Heart right ventricle (tissue), 16 donors: ENCODE results near the gene NACC2. TPM values are rescaled to one million over a fixed set of nuclear protein-coding genes. Genes with fewer than 3 reads are reported as not detected.

ENCODE experiments used
- ATAC-seq, 8 donors: fragments of 200-7000 bp; cut with Tn5 transposase; one replicate each; pipeline ENCODE4 v1.9.1; 2020; ENCODE audit warnings: mild to moderate bottlenecking in 8 of 8, moderate library complexity in 8 of 8, moderate number of reproducible peaks in 1 of 8
- DNase-seq, 2 donors: peaks; one replicate each; pipeline ENCODE4 v3.0.0-alpha.2; 2020
- H3K27ac ChIP-seq, 10 donors: fragments of 200-600 bp; sonication (generic) in 2 of 10; one replicate each; pipeline versions ENCODE4 v1.5.0 to v1.8.0; 2020 to 2022; ENCODE audit warnings: mild to moderate bottlenecking in 3 of 10
- H3K27me3 ChIP-seq, 7 donors: fragments of 200-600 bp; one replicate each; pipeline ENCODE4 v1.8.0; 2021 to 2022; ENCODE audit warnings: mild to moderate bottlenecking in 2 of 7
- H3K36me3 ChIP-seq, 9 donors: fragments of 200-600 bp; sonication (generic) in 1 of 9; one replicate each; pipeline versions ENCODE4 v1.5.0 to v1.8.0; 2020 to 2022; ENCODE audit warnings: mild to moderate bottlenecking in 2 of 9
- H3K4me1 ChIP-seq, 9 donors: fragments of 200-600 bp; sonication (generic) in 1 of 9; one replicate each; pipeline versions ENCODE4 v1.5.0 to v1.8.0; 2020 to 2022; ENCODE audit warnings: mild to moderate bottlenecking in 4 of 9
- H3K4me3 ChIP-seq, 10 donors: fragments of 200-600 bp; sonication (generic) in 2 of 10; one replicate each; pipeline versions ENCODE4 v1.5.0 to v1.8.0; 2020 to 2022; ENCODE audit warnings: mild to moderate bottlenecking in 7 of 10, moderate library complexity in 2 of 10
- H3K9me3 ChIP-seq, 11 donors: fragments of 200-600 bp in 10 of 11; sonication (generic) in 2 of 11; one replicate each; pipeline versions ENCODE4 v1.5.0 to v1.8.0; 2013 to 2022; ENCODE audit warnings: mild to moderate bottlenecking in 2 of 11, control low read depth in 1 of 11, moderate library complexity in 1 of 11
- CTCF ChIP-seq, 9 donors: fragments of 200-600 bp; sonication (generic) in 2 of 9; IDR thresholded peaks; one replicate each; pipeline versions ENCODE4 v1.5.0 to v1.8.0; 2021 to 2022; ENCODE audit warnings: antibody characterized with exemption in 9 of 9, mild to moderate bottlenecking in 5 of 9, moderate library complexity in 1 of 9
- WGBS, 2 donors: extraction: QIAGEN DNeasy Blood & Tissue Kit; methylation state at CpG; one replicate each; pipeline ENCODE4 v1.1.7; 2013; ENCODE audit warnings: inconsistent platforms in 1 of 2; 5-methylcytosine and 5-hydroxymethylcytosine counted together
- intact Hi-C, 10 donors: fragments of 100-400 bp; cut with DNase I; formaldehyde crosslinking; loops; one replicate each; pipeline versions ENCODE4 v1.11.1 to v1.14.2; 2022
- polyA plus RNA-seq, 2 donors: library from polyadenylated mRNA; stranded (reverse); fragments of 200-250 nt; gene quantifications; one replicate each; pipeline ENCODE4 v1.2.3, GENCODE V29; 2013
- total RNA-seq, 10 donors: library from RNA; stranded (reverse); fragmentation: NEBNext Ultra II Directional in 3 of 10; extraction: Animal tissue kit (Norgen Biotek cat#: 25700) in 3 of 10; gene quantifications; one replicate each; pipeline versions ENCODE4 v1.2.1 to v1.2.4, GENCODE V29; 2021 to 2023
- donor health status: Arrhythmogenic right ventricular cardiomyopathy.
- donor health status: ischemic (EF 13 %, LVEDD 7.1; RV severe dilation, severe dysfunction).
- donor health status: healthy with polysubstance abuse.
- donor health status: DM: no; HTN: yes; CAD: no.
- donor health status: DM: no; HTN: no; CAD: no.
- donor health status: ischemic (EF 25% LVEDD 6.9; RV normal size, moderate dysfunction).
- donor health status: ischemic (EF 25% LVEDD 5.7; RV mildly dilated, moderate dysfunction).
- donor health status: healthy.
- donor health status: DM: yes; HTN: yes; CAD: no.
- donor health status: Ischemic cardiomyopathy.
- donor health status: ischemic (EF 35%, LVEDD 5.7; RV mildly dilated, moderate dysfunction).
- donor health status: nonischemic (EF 11% LVEDD 7.7; RV severe dilation, severe dysfunction).
- donor health status: DM: yes; HTN: yes; CAD: no.
- donor health status: PGD.
- donor health status: ischemic (EF 29% LVEDD 5.4; RV normal size, mild dysfunction).
- donor health status: nonischemic (EF 23%, LVEDD 6.1; RV moderate dilation, normal function).

NACC2 gene
- total and polyA plus RNA-seq, 12 donors, result 15.6 to 55.1 (median 39.7) TPM

DNA sequence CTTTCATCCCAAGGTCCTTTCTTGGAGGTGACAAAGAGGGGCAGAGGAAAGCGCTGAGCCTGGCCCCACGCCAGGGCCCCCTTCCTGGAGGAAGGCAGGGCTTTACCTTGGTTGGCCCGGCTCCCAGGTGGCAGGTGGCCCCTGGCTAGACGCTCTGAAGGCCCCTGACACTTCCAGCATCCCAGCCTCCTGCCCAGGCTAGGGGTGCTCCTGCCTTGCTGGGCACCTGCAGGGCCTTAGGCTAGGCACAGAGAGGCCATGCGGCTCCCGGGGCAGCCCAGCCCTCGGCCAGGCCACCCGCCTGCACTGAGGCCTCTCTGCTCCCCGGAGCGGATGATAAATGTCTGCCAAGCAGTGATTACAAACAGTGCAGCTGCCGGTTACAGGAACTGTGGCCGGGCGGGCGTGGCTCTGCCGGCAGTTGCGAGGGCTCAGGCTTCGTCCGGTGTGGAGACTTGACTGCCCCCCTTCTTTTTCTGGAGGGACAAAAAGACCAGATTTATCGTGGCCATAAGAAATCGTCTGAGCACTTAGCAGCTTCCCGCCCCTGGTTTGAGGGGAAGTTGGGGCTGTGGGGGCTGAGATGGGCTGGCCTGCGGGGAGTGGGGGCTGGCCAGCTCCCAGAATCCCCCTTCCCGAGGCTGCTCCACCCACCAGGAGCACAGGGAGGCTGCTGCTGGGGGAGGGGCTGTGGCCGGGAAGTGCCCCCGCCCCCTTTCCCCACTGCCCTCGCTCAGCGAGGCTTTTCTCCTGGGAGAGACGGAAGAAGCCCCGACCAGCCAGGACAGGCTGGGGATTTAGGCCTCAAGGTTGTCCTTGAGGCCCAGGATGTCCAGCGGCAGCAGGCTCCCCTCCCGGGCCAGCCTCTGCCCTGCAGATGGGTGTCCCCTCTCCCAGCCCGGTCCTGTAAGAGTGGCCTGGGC, 102.3 kb downstream of the NACC2 start:
- ATAC-seq, result peak; percentile 86 to 95 (median 92)
- DNase-seq, result peak; percentile 85 to 91
- WGBS, 2 donors, result 7 to 9% methylated on average over 32 of the region's 32 CpGs
- H3K4me3 ChIP-seq, result peak overlapping the region in 9 of 10 donors; percentile 3 to 49 (median 33)
- H3K4me1 ChIP-seq, result peaks cover 13 to 64% (median 40%) of the 10 kb centered on the region in 9 donors
- H3K36me3 ChIP-seq, result no peaks in the 10 kb centered on the region
- TF ChIP-seq CTCF (IDR thresholded peaks at IDR 0.05), result peak in 2 of 9 donors; percentile 19 to 20
- no peaks in the 10 kb centered on the region for H3K9me3 ChIP-seq
- intact Hi-C loops, result loop anchor here in 1 of 10 donors (1.0 kb wide), 1 partner anchor 102 kb away; no protein-coding TSS in a partner anchor
- H3K27me3 ChIP-seq, result peaks cover 0 to 15% (median 0%) of the 10 kb centered on the region in 7 donors
- H3K27ac ChIP-seq, result peak overlapping the region; percentile 86 to 96 (median 93)

GRCh38 chr9:135991771-135992170, 103.3 kb downstream of the NACC2 start:
- peak overlapping the region in 9 of 10 donors; percentile 86 to 96 (median 94) for H3K27ac ChIP-seq
- ATAC-seq (no peak), DNase-seq (no peak)

GRCh38 chr9:135990468-135991429, 104.3 kb downstream of the NACC2 start:
- no peak for TF ChIP-seq CTCF (IDR thresholded peaks at IDR 0.05)
- no peaks in the 10 kb centered on the region for H3K9me3 ChIP-seq
- peaks cover 13 to 54% (median 39%) of the 10 kb centered on the region in 9 donors for H3K4me1 ChIP-seq
- peak overlapping the region in 7 of 10 donors; percentile 37 to 96 (median 88) for H3K27ac ChIP-seq
- 36 to 40% methylated on average over 21 of the region's 21 CpGs for WGBS, 2 donors
- ATAC-seq (peak in 3 of 8 donors; percentile 4 to 31 (median 24)), DNase-seq (peak; percentile 48 to 60)
- H3K4me3 ChIP-seq, result peak overlapping the region in 3 of 10 donors; percentile 11 to 29 (median 14)
- intact Hi-C loops, result no loop called here
- H3K36me3 ChIP-seq, result no peaks in the 10 kb centered on the region
- peaks cover 0 to 15% (median 0%) of the 10 kb centered on the region in 7 donors for H3K27me3 ChIP-seq

More at GRCh38 chr9:135991771-135992170, 103.3 kb downstream of the NACC2 start:
- Histone ChIP-seq H3K36me3 (no peaks in the 10 kb centered on the region), H3K9me3 (no peaks in the 10 kb centered on the region), H3K4me1 (peaks cover 13 to 54% (median 39%) of the 10 kb centered on the region in 9 donors), H3K4me3 (peak overlapping the region in 2 of 10 donors; percentile 3 to 49), H3K27me3 (peaks cover 0 to 15% (median 0%) of the 10 kb centered on the region in 7 donors)
- 87 to 88% methylated on average over 18 of the region's 18 CpGs for WGBS, 2 donors
- no peak for TF ChIP-seq CTCF (IDR thresholded peaks at IDR 0.05)
- intact Hi-C loops, result no loop called here
